Activated gamma-delta T cell (primary cell): ENCODE measurements around the gene KY.

Source experiments
- DNase-seq: peaks from one replicate; lab custom pipeline; 2025; lab: John Stamatoyannopoulos, UW

KY gene

DNA sequence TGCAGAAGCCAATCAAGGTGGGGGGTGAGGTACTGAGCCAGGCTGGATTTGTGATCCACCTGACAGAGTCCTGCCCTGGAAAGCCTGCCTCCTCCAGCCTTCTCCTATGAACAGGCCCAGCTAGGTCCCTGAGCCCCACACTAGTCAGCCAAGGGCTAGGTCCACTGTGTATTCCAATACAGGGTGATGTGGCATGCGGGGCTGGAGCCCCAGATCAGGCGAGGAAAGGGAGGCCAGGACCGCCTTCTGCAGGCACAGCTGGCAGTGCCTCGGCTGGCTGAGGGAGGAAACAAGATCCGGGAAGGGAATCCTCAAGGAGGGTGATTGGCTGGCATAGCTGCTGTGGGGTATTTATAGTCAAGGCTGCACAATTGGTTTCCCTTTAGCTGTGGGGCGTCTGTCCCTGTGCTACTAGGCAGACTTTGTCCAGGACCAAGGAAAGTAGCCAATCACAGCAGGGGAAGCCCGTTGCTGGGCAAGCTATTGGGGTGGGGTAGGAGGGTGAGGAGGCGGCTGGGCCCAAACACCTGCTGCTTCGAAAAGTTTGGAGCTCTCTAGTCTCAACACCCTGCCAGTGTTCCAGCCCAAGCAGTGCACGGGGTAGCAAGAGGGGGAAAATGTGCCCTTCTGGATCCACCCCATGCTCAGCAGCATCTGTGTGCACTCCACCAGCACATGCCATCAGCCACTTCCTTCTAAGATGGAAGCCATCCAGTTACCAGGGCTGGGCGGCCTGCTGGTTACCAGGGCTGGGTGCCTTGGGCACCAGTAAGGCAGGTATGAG is 5.9 kb downstream of the KY start:
- no peak for DNase-seq

DNA sequence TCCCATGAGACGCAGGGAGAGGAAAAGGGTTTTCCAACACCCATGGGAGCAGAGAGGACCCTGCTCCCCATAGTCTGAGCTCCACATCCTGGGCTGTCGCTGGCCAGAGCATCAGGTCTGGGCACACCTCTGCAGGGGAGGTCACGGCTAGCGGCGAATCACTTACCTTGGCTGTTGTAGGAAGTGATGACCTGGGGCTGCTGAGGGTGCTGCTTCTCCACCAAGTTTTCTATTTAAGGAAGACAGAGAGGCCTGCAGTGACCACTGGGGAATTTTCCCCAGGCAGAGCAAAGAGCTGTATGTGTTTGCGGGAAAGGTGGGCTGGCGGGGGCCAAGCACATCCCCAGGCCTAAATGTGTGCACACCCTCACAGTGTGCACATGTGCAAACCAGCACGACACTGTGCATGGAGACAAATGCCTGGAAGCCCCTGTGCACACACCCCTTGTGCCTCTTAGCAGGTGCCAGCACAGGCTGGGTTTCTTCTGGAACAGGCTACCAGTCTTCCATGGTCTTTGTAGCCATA is 7.6 kb downstream of the KY start:
- DNase-seq = no peak

DNA sequence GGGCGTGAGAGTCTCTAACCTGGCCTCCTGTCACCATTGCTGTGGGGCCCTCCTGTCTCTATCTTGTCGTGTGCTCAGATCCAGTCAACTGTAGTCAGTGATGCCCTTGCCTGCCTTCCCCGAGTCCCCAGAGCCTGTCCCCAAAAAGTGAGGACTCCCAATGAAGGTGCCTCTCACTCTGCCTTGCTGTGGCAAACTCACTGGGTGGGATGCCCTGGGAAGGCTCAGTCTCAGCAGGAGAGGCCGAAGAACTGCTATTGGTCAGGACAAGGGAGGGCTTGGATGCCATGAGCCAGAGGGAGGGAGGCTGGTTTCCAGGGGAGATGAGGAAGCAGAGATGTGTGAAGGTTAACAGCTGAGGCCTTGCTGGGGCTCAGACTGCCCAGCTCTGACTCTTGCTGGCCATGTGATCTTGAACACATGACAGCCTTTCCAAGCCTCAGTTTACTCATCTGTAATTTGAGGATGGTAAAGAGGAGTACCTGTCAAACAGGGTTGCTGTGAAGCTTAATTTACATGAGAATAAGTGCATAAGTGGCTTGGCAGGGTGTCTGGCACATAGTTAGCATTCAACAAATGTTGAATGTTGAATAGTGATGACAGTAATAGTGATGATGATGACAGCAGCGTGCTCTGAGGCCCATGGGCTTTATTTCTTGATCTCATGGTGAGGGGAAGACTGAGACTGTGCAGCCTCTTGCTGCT is 8.2 kb downstream of the KY start:
- DNase-seq = no peak

DNA sequence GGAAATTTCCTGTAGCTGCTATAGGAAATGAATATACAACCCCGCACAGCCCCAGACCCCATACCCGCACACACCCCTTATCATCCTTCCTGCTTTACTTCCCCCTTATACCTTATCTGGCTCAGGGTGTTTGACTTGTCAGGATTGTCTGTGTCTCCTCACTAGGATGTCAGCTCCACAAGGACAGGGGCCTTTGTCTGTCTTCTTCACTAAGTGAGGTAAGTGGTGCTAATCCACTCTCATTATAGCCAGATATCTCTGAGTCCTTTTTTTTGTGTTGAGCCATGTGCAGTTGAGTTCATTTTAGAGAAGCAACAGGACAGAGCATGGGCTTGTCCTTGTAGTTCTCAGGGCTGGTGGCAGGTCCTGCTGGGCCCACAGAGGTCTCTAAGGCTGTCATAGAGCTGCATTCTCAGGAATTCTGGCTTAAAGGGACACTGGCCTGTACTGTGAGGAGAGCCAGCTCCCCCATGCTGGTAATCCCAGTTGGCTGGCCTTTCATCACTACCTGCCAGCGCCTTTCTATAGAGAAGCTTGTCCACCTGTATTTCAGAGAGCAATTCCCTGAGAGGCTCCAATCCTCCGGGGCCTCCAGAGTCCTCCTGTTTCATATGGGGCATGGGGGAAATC is 9.0 kb downstream of the KY start:
- no peak for DNase-seq

DNA sequence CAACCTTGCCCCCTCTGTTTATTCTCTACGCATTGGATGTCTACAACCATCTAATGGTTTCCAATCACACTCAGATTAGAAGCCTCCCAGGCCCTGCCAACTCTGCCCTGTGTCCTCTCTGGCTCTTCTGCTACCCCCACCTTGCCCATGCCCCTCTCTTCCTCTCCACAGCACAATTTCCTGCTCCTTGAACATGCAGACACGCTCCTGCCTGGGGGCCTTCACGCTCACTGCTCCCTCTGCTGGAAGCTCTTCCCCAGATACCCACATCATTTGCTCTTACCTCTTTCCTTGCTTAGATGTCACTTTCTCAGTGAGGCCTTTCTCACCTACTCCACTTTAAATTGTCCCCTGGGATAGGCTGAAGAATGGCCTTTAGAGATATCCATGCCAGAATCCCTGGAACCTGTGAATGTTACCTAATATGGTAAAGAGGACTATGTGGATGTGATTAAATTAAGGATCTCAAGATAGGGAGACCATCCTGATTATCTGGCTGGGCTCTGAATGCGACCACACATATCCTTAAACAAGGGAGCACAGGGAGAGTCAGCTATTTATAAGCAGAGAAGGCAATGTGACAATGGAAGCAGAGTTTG is 9.9 kb downstream of the KY start:
- DNase-seq = no peak

DNA sequence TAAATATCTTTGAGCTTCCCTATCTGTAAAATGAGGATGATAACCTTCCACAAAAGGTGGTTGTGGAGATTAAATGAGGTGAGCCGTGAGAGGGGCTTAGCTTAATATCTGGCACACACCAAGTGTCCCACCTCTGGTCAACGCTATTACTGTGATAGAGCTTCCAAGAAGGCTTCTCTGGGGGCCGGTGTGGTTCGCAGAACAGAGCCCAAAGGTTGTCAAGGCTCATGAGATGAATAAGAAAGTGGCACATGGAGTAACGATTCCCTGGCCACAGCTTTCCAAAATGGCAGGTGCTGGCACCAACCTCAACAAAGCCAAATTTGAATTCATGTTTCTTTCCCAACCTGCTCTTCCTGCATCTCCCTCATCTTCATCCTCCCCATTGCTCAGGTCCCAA is 10.4 kb downstream of the KY start:
- no peak for DNase-seq

DNA sequence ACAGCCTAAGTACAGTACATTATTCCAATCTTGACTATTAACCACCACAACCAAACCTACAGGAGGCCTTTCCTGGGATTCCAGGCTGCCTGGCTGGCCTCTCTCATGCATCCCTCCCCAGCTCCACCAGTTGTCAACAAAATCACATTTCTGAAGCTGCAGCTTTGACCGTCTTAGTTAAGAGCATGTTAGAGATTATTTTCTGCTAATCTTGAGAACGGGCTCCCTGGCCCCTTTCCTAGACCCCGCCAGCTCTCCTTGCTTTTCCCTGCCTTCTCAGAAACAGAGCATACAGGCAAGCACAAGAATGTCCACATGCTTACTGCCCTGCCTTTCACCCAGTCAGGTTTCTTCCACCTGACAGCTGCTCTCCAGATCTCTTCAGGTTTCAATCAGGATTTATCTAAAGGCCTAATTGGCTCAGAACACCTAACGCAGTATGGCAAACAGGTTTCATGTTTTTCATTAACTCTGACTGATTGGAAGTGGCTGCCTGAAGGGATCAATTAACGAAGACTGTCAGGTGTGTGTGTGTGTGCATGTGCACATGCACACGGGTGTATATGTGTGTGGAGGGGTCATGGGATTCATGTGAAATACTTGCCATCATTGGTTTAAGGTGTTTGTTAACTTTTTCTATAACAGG is 12.3 kb downstream of the KY start:
- DNase-seq = no peak

DNA sequence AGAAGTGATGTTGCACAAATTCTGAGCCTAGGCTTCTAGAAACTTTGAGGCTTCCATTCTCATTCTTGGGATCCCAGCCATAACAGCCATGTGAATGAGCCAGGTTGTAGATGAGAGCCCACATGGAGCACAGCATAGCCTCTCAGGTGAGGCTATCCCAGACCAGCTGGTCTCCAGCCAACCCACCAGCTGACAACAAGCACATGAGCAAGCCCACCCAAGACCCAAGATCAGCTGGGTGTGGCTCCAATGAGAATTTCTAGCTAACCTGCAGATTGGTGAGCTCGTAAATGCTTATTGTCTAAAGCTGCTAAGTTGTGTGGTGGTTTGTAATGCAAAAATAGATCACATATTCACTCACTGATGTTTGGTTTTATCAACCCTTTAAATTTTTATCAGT is 14.4 kb downstream of the KY start:
- DNase-seq = no peak

DNA sequence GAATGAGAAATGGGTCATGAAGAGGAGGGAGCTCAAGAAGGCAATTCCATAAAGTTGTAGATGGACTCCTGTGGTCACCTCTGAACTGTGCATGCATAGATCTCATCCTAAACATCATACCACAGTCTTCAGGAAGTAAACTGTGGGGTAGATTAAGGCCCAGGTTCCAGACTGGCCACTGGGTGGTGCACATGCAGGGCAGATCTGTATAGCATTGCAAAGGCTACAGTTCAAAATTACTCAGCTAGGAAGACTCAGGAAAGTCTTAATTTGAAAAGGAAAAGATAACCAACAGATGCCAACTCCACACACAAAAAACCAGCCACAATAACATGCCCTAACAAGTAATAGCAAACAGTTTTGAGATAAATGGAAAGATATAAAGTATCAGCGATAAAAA is 20.3 kb downstream of the KY start:
- DNase-seq = no peak

DNA sequence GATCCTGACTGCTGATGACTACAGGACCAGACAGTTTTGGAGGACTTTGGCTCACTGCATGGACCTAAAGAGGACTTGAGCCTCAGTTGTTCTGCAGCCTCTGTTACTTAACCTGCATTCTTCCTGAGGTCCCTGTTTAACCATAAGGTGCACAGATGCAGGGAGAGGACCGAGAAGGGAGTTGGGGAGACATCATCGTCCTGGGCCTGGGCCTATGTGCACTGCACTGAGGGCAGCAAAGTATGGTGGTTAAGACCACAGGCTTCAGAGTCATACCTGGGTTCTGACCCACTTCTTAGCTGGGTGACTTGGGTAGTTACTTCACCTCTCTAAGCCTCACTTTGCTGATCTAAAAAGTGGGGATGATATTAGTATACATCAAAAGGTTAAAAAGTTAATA is 21.9 kb downstream of the KY start:
- no peak for DNase-seq

DNA sequence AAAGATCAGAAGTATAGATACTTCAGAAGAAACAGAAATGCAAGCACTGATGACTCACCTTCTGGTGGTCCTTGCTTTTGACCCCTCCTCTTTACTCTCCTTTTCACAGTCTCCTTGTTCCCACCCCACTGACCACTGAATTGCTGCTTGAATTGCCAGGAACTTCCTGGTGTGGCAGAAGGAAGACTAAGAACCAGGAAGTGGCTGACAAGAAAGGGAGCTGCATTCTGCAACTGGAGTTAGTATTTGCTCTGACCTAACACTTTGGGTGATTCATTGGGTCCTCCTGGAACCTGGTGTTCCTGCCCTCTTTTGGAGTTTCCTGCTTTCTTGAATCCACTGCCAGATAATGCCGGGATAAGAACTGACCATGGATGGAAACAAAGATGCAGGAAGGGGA is 23.0 kb downstream of the KY start:
- no peak for DNase-seq

DNA sequence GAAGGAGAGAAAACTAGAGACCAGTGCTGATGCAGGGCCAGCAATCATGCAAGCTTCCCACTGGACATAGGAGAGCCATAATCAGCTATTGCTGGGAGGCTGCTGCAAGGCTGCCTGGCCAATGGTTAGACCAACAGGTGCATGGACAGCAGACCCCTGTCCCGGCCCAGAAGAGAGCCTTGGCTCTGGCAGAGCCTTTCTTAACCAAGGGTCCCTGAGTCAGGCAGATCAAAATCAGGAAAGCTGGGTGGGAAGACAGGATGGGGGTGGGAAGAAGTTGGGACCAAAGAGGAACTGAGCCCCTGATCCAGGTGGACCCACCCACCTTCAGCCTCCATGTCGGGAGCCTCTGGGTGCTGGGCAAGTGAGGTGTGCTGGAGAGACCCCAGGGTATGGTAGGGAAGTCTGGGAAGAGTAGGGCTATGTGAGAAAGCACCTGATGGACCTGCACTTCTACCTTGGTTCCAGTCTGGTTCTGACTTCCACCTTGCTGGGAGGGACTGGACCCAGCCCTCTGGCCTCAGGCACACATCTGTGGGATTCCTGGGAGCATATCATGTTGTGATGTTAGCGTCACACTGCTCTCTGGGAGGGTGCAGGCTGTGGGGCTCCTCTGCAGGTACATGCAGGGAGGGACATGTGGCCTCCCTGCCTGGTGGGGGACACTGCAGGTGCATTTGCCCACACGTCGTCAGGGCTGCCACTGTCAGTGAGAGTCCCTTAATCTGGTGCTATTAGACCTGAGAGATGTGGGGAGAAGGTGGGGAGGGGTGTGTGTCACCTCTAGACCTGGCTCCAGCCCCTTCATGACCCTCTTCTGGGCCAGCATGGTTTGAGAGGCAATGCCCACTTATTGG is 24.7 kb downstream of the KY start:
- DNase-seq = no peak

DNA sequence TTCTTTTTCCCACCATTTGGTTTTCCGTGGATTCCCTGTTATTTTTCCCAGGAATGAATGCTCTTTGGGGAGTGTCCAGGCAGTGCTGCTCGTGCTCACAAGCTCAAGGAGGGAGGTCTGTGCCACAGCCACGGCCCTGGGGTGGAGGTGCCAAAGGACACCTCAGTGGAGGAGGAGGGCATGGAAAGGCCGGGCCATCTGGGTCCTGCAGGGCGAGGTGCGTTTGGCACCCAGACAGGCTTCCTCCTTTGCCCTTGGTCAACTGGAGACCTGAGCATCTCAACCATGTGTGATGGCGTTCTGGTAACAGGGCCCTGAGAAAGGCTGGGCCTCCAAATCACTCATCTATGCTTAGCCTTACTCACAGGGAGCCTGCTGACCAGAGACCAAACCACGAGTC is 25.4 kb downstream of the KY start:
- no peak for DNase-seq

DNA sequence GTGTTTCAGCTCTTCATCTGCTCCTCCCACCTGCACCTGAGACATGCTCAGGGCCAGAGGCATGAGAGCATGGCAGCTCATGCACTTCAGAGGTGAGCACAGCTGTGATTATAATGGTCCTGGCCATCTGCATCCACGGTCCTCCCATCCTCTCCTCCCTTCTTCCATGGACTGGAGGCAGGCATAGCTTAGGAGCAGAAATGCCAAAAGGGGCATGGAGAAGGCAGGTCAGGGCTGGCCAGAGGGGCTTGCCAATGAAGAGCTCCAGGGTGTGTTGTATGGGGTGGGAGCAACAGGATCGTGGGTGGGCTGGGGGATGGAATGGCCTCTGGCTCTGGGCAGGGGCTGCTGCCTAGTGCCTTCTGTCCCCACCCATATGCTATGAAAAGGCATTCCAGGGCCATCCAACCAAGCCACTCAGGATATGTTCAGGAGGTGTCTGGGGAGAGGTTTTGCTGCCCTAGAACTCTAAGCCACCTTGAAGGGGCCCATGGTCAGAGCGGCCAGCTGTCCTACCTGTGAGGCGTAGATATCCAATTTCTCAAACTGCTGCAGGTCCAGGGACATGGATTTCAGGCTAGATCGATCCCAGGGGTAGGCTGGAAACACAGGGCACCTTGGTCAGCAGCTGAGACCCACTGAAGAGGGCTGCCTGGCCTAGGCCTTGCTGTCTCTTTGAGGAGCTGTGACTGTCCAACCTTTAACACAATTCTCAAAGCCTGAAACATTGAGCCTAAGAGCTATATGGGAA is 26.1 kb downstream of the KY start:
- no peak for DNase-seq

DNA sequence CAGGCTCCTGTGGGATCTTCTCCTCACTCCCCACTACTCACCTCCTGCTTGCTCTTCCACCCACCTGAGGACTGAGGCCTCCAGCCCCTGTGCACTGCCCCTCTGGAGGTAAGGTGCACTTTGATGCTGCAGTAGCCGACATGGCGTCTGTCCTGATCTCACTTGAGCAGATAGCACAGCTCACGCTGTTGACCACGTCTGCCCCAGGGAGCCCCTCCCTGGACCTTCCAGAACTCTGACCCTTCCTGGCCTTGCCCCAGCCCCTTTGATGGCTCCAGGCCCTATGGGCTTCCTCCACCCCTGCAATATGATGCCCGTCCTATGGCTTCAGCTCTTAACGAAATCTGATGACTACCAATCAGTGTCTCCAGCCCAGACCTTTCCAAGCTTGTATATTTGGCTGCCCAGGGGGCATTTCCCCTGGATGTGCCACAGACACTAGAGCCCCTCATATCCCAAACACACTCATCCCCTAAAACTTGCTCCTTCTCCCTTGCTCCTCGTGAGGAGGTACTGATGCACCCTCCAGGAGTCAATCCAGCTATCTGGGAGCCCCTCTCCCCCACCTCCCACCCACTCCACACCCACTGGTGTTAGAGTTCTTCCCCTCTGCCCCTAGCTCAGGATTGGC is 27.1 kb downstream of the KY start:
- DNase-seq = no peak

DNA sequence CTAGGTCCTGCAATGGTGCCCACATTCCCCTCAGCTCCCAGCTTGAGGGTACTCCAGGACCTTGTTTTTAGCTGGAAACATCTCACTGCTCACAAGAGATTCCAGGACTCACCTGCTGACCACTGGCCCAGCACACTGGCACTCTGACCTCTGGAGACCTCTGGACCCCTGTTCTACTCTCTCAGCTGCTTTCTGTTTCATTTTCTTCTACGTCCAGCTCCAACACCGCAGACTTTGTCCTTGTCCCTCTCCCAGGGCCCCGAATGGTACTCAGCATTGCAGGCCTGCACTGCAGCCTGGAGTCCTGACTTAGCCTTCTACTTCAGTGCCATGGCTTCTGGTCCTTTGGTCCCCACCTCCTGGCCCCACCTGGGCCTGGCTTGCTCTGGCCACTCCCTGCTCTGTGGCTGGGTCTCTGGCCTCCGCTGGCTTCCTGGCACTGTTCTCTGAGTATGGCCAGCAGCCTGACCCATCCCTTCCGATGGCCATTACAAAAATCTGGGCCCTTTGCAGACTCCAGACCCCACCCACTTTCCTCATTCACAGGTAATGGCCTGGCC is 27.9 kb downstream of the KY start:
- no peak for DNase-seq

DNA sequence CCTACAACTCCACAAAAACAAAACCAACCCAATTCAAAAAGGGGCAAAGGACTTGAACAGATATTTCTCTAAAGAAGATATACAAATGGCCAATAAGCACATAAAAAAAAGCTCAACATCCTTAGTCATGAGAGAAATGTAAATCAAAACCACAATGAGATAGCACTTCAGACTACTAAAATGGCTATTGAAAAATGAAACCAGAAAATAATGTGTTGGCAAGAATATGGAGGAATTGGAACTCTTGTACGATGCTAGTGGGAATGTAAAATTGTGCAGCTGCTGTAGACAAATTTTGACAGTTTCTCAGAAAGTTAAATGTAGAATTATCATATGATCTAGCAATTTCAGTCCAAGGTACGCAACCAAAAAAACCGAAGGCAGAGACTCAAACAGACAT is 29.0 kb downstream of the KY start:
- DNase-seq = no peak

DNA sequence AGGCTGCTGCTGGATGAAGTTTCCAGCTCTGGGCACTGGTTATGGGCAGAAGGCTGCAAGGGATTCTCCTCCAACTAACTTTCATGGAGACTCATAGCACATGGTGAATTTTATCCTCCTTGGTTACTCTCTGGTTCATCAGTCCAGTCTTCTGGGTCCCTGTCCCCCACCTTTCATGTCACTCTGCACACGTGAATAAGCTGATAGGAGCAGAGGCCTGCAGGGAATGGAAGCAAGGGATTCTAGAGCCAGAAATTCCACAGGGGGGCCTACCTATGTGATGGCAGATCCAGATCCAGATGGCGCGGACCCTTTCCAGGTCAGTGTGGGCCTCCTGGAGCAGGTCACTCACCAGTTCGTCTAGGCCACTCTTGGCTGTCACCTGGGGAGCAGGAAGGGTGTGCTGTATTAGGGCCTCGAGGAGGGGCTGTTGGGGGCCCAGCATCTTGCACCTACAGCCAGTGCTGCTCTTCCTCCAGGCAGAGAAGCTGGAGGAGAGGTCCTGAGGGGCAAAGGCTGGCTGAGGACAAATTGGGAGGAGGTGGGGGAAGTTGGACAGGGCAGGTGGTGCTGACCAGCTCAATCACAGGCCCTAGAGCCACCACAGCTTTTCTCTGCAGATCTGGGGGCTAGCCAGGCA is 30.2 kb downstream of the KY start:
- DNase-seq = no peak

DNA sequence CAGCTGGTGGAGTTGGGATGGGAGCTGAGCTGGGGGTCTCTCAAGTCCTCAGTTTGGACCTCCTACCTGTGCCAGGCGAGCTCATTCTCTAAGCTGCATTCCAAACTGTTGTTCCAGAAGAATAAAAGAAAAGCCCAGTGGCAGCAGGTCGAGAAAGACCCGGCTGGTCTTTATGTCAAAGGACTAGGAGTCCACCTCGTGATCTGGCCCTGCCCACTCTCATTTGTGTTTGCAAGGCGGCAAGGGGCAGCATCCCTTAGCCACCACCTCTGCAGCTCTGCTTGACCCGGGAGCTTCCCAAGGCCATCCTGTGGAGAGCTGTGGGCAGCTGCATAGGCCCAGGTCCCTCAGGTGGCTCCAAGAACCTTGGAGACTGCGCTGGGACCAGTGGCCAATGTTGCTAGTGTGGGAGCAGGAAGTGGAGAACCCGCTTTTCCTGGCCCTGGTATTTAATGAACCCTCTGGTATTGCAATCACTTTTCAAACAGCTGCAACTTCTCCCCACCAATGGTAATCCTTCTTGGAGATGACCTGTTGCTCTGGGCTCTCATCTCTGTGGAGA is 30.9 kb downstream of the KY start:
- DNase-seq = no peak
